ENCODE results near the gene TNFRSF8.

- TF ChIP-seq POLR2A (IDR thresholded peaks at IDR 0.05), result no peak
- no peak for TF ChIP-seq CTCF (IDR thresholded peaks at IDR 0.05)
These were observed 84.1 kb downstream of the TNFRSF8 start for GRCh38 chr1:12147201-12147701.
